Panc1 (cell line): Measurements from ENCODE around the gene ATP1A1. TPM values are rescaled to one million over a fixed set of nuclear protein-coding genes. Genes with fewer than 3 reads are reported as not detected.

Experiments
- ATAC-seq: fragments of 200-7000 bp; cut with Tn5 transposase; 2 replicates; pipeline ENCODE4 v1.9.1; 2020; ENCODE audit warnings: mild to moderate bottlenecking, moderate library complexity
- BruUV-seq: library from RNA; stranded (reverse); fragments of 400-500 nt; replicated peaks from 2 replicates; lab custom pipeline; 2021; lab: Mats Ljungman, UMichigan
- CTCF ChIA-PET: fragments of 300-600 bp; sonication (Branson Sonifier 250); formaldehyde crosslinking; loops from one replicate; lab custom pipeline; 2022; ENCODE audit warnings: antibody characterized with exemption; lab: Charles Lee
- POLR2A ChIA-PET: fragments of 300-600 bp; sonication (Branson Sonifier 250); formaldehyde crosslinking; loops from one replicate; lab custom pipeline; 2022; ENCODE audit warnings: antibody characterized with exemption; lab: Charles Lee
- DNase-seq: peaks from one replicate; pipeline ENCODE4 v3.0.0-alpha.2; 2010; ENCODE audit warnings: low read depth, low spot score
- H3K27ac ChIP-seq: 2 replicates; pipeline ENCODE4 v1.5.1; 2011; ENCODE audit warnings: mild to moderate bottlenecking, low read length, inconsistent platforms
- H3K27me3 ChIP-seq: fragments of 200-500 bp; sonication (Bioruptor generic); 2 replicates; pipeline ENCODE4 v1.6.0; 2014; ENCODE audit warnings: low read length, inconsistent platforms; ENCODE audit not compliant: control insufficient read depth, insufficient read depth
- H3K36me3 ChIP-seq: fragments of 200-500 bp; sonication (Bioruptor generic); 2 replicates; pipeline ENCODE4 v1.5.1; 2014; ENCODE audit warnings: inconsistent platforms, mild to moderate bottlenecking, low read length, moderate library complexity; ENCODE audit not compliant: control insufficient read depth, insufficient read depth
- H3K4me1 ChIP-seq: 2 replicates; pipeline ENCODE4 v1.5.1; 2011; ENCODE audit warnings: inconsistent platforms, mild to moderate bottlenecking, low read length, moderate library complexity; ENCODE audit not compliant: control insufficient read depth, insufficient read depth
- H3K4me3 ChIP-seq, 2 experiments: 2 replicates each; pipeline ENCODE4 v1.5.1; 2011 to 2012; ENCODE audit warnings: low read depth in 2 of 2, low read length in 2 of 2, mild to moderate bottlenecking in 2 of 2, inconsistent platforms in 1 of 2, moderate library complexity in 1 of 2
- H3K9me3 ChIP-seq: fragments of 200-500 bp; sonication (Bioruptor generic); 2 replicates; pipeline ENCODE4 v1.5.1; 2014; ENCODE audit warnings: low read depth, mild to moderate bottlenecking, inconsistent platforms, low read length, moderate library complexity; ENCODE audit not compliant: control insufficient read depth, insufficient read depth
- POLR2AphosphoS5 ChIP-seq: IDR thresholded peaks from 2 replicates; pipeline ENCODE4 v1.6.1; 2012; ENCODE audit warnings: mild to moderate bottlenecking, low read depth, low read length, moderate library complexity
- SIN3A ChIP-seq: IDR thresholded peaks from 2 replicates; pipeline ENCODE4 v1.6.1; 2012; ENCODE audit warnings: low read depth, mild to moderate bottlenecking, low read length, moderate library complexity, borderline replicate concordance; ENCODE audit not compliant: insufficient read depth
- TCF7L2 ChIP-seq: IDR thresholded peaks from 2 replicates; pipeline ENCODE4 v1.6.1; 2011; ENCODE audit warnings: mild to moderate bottlenecking, low read depth, low read length, inconsistent platforms
- in situ Hi-C: cut with HindIII; loops from 2 replicates; pipeline ENCODE4 v1.10.0; 2016; ENCODE audit warnings: low sequenced_read_pairs, low pct_unique_long_range_greater_than_20kb
- intact Hi-C: fragments of 100-400 bp; cut with micrococcal nuclease; formaldehyde crosslinking; loops from one replicate; pipeline ENCODE4 v1.10.0; 2022; ENCODE audit not compliant: unreplicated experiment
- total RNA-seq: library from RNA; stranded (reverse); gene quantifications from one replicate; pipeline ENCODE4 v1.2.1, GENCODE V29; 2021; ENCODE audit not compliant: unreplicated experiment
- TF ChIP-seq, protein P1 (sequence below), 2 experiments: IDR thresholded peaks; 2 replicates each; pipeline ENCODE4 v1.6.1; 2011 to 2012; ENCODE audit warnings: low read depth in 2 of 2, control low read depth in 1 of 2, low read length in 1 of 2, mild to moderate bottlenecking in 1 of 2, moderate library complexity in 1 of 2; ENCODE audit not compliant: insufficient read depth in 1 of 2
- TF ChIP-seq, protein P2 (sequence below): fragments of 450-650 bp; IDR thresholded peaks from 2 replicates; pipeline ENCODE4 v1.5.1; 2017; ENCODE audit warnings: mild to moderate bottlenecking

ATP1A1 gene
- total RNA-seq, 1 experiment from 2014 or later, result 131 TPM

DNA sequence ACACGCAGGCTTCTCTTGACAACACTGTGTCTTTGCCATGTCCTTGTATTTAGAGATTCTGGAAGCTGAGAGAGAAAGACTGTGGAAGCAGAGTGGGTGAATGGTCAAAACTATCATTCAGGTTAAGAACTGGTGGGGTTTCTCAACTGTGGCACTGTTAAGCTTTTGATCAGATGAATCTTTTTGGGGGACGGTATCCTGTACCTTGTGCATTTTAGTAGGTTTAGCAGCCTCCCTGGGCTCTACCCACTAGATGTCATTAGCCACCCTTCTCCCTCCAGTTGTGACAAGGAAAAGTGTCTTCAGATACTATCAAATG lies 39.4 kb downstream of the ATP1A1 start:
- no TSS peak for BruUV-seq
- no peaks in the 10 kb centered on the region for H3K27me3 ChIP-seq
- DNase-seq (no peak), ATAC-seq (no peak)
- H3K27ac ChIP-seq, result no peak overlapping the region
- no peaks in the 10 kb centered on the region for H3K9me3 ChIP-seq
- intact Hi-C loops, result no loop called here
- H3K4me1 ChIP-seq, result peaks cover under 1% of the 10 kb centered on the region; the same call in 1 of the 2 replicates
- ChIA-PET POLR2A (no interaction called here), CTCF (no interaction called here)
- in situ Hi-C loops, result no loop called here
- no peak overlapping the region for H3K4me3 ChIP-seq
- no peaks in the 10 kb centered on the region; the same call in 1 of the 2 replicates for H3K36me3 ChIP-seq
- TF ChIP-seq, protein P1, sequence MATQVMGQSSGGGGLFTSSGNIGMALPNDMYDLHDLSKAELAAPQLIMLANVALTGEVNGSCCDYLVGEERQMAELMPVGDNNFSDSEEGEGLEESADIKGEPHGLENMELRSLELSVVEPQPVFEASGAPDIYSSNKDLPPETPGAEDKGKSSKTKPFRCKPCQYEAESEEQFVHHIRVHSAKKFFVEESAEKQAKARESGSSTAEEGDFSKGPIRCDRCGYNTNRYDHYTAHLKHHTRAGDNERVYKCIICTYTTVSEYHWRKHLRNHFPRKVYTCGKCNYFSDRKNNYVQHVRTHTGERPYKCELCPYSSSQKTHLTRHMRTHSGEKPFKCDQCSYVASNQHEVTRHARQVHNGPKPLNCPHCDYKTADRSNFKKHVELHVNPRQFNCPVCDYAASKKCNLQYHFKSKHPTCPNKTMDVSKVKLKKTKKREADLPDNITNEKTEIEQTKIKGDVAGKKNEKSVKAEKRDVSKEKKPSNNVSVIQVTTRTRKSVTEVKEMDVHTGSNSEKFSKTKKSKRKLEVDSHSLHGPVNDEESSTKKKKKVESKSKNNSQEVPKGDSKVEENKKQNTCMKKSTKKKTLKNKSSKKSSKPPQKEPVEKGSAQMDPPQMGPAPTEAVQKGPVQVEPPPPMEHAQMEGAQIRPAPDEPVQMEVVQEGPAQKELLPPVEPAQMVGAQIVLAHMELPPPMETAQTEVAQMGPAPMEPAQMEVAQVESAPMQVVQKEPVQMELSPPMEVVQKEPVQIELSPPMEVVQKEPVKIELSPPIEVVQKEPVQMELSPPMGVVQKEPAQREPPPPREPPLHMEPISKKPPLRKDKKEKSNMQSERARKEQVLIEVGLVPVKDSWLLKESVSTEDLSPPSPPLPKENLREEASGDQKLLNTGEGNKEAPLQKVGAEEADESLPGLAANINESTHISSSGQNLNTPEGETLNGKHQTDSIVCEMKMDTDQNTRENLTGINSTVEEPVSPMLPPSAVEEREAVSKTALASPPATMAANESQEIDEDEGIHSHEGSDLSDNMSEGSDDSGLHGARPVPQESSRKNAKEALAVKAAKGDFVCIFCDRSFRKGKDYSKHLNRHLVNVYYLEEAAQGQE (IDR thresholded peaks at IDR 0.05; ENCODE audit: insufficient read depth in 1 of 2, low read depth in 2 of 2, low read length in 1 of 2), result no peak
- no peak for TF ChIP-seq SIN3A
- no peak for TF ChIP-seq POLR2AphosphoS5
- TF ChIP-seq, protein P2, sequence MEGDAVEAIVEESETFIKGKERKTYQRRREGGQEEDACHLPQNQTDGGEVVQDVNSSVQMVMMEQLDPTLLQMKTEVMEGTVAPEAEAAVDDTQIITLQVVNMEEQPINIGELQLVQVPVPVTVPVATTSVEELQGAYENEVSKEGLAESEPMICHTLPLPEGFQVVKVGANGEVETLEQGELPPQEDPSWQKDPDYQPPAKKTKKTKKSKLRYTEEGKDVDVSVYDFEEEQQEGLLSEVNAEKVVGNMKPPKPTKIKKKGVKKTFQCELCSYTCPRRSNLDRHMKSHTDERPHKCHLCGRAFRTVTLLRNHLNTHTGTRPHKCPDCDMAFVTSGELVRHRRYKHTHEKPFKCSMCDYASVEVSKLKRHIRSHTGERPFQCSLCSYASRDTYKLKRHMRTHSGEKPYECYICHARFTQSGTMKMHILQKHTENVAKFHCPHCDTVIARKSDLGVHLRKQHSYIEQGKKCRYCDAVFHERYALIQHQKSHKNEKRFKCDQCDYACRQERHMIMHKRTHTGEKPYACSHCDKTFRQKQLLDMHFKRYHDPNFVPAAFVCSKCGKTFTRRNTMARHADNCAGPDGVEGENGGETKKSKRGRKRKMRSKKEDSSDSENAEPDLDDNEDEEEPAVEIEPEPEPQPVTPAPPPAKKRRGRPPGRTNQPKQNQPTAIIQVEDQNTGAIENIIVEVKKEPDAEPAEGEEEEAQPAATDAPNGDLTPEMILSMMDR, result no peak
- TF ChIP-seq TCF7L2, result no peak

DNA sequence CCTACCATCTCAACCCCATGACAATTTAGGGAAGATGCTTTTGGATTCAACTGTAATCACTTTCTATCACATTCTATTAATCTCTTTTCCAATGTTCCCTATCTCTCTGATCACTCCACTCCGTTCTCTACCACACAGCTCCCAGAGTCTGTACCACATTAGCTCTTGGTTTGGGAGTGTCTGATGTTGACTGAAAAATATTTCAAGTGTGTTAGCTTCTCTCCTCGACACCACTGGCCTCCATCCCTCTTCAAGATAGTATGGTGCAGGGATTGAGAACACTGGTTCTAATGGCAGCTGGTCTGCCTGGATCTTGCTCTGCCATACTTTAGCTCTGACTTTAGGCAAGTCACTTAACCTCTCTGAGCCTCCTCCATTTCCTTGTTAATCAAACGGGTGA lies 39.9 kb downstream of the ATP1A1 start:
- H3K27ac ChIP-seq, result no peak overlapping the region

More for the DNA sequence above, 39.9 kb downstream of the ATP1A1 start:
- ChIA-PET POLR2A (no interaction called here), CTCF (no interaction called here)
- no TSS peak for BruUV-seq
- H3K4me3 ChIP-seq, result no peak overlapping the region
- TF ChIP-seq, protein P1 (IDR thresholded peaks at IDR 0.05; ENCODE audit: insufficient read depth in 1 of 2, low read depth in 2 of 2, low read length in 1 of 2), result no peak
- TF ChIP-seq SIN3A (no peak), TCF7L2 (no peak), POLR2AphosphoS5 (no peak)
- TF ChIP-seq, protein P2, result no peak
- peaks cover 4% of the 10 kb centered on the region; the same call in 1 of the 2 replicates for H3K4me1 ChIP-seq
- no peak for DNase-seq
- no peaks in the 10 kb centered on the region for H3K27me3 ChIP-seq
- intact Hi-C loops, result no loop called here
- no peaks in the 10 kb centered on the region for H3K9me3 ChIP-seq
- no peak for ATAC-seq
- in situ Hi-C loops, result no loop called here
- H3K36me3 ChIP-seq, result peaks cover 2% of the 10 kb centered on the region; the same call in 1 of the 2 replicates
